ENCODE measurements around the gene SLC25A40.
A peak's percentile ranks its signal among the peaks of the same experiment; 100 is the strongest.

SLC25A40 gene

DNA sequence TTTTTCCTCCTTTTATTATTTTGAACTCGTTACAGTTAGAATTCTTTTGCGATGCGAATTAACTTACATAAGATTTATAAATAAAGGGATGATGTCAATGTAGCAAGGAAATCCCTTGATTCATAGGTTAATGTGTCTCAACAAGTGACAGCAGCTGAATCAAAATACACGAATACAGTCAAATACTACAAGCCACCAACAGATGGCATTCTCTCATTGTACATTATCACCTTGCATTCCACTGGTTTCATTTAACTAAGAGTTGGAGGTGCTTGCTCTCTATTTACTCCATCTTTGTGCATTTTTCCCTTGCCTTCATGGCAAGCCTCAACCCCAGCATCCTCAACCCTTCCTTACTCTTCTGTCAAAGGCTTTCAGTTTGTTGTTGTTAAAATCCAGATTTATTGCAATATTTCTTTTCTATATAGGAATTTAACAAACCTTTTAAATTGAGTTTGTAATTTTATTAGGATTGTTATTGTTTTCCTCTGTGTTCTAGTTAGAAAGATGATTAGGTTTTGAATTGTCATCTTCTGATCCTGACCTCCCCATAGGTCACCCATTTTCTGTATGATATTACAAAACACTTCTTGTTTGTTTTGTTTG is 78.3 kb downstream of the SLC25A40 start:
- DNase-seq (ENCODE audit: low read depth): peak; percentile 1
- H3K4me3 ChIP-seq (ENCODE audit: low read depth, low read length): no peak overlapping the region

GRCh38 chr7:87797395-87797794 is 78.8 kb downstream of the SLC25A40 start:
- DNase-seq (ENCODE audit: low read depth): no peak
- no peak overlapping the region for H3K4me3 ChIP-seq (ENCODE audit: low read depth, low read length)

DNA sequence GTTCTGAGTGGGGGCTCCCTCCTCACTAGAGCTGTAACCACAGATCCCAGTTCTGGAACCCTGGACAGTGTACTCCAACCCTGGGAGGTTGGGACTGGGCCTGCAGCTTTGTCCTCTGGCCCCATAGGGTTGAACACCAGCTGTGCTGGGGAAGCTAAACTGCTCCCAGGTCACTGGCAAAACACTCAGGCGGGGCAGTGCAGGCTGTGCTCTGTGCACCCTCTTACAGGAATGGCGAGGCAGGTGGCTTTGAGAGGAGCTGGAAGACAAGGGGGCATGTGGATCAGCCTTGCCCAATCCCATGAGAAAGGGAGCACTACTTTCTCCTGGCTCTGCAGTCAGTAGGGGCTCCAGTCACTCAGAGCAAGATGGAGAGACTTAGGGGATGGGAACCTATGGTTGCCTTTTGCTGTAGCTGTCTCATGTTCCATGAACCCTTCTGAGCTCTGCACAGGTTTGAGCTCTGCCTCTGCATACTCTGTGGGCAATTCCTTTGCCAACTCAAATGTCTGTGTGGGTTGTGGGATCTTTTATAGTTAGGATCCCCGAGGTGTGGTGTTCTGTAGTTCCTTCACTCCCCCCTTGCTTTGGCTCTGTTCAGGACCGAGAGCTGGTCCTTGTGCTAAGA is 90.7 kb downstream of the SLC25A40 start:
- no peak overlapping the region for H3K4me3 ChIP-seq (ENCODE audit: low read depth, low read length)
- no peak for DNase-seq (ENCODE audit: low read depth)

- no peak overlapping the region for H3K4me3 ChIP-seq (ENCODE audit: low read depth, low read length)
- DNase-seq (ENCODE audit: low read depth): no peak
These were observed 91.7 kb downstream of the SLC25A40 start for GRCh38 chr7:87784424-87784823.
